GM23248 (cell line): ENCODE data around the gene TICRR. TPM values are rescaled to one million over a fixed set of nuclear protein-coding genes. Genes with fewer than 3 reads are reported as not detected.

Experiments
- DNase-seq: peaks from one replicate; pipeline ENCODE4 v3.0.0-alpha.2; 2015
- H2AFZ ChIP-seq: fragments of 200-600 bp; sonication (generic); 2 replicates; pipeline ENCODE4 v1.6.1; 2016; ENCODE audit warnings: antibody characterized with exemption
- H3F3A ChIP-seq: fragments of 200-600 bp; sonication (generic); 2 replicates; pipeline ENCODE4 v1.6.1; 2016; ENCODE audit warnings: mild to moderate bottlenecking, antibody characterized with exemption, mixed run types; ENCODE audit not compliant: insufficient read depth
- H3K27ac ChIP-seq: fragments of 200-600 bp; sonication (generic); 2 replicates; pipeline ENCODE4 v1.5.1; 2016; ENCODE audit warnings: mild to moderate bottlenecking
- H3K27me3 ChIP-seq: fragments of 200-600 bp; sonication (generic); replicated peaks from 2 replicates; pipeline ENCODE4 v1.6.1; 2016; ENCODE audit warnings: mild to moderate bottlenecking; ENCODE audit not compliant: insufficient read depth
- H3K36me3 ChIP-seq: fragments of 200-600 bp; sonication (generic); 2 replicates; pipeline ENCODE4 v1.6.1; 2016; ENCODE audit warnings: low read depth, mild to moderate bottlenecking
- H3K4me1 ChIP-seq: fragments of 200-600 bp; sonication (generic); 2 replicates; pipeline ENCODE4 v1.6.1; 2016; ENCODE audit warnings: mild to moderate bottlenecking; ENCODE audit not compliant: insufficient read depth
- H3K4me2 ChIP-seq: fragments of 200-600 bp; sonication (generic); one replicate; pipeline ENCODE4 v1.6.1; 2016; ENCODE audit warnings: mild to moderate bottlenecking; ENCODE audit not compliant: unreplicated experiment
- H3K4me3 ChIP-seq: fragments of 200-600 bp; sonication (generic); 2 replicates; pipeline ENCODE4 v1.5.1; 2016; ENCODE audit warnings: mild to moderate bottlenecking
- H3K79me2 ChIP-seq: fragments of 200-600 bp; sonication (generic); 2 replicates; pipeline ENCODE4 v1.6.1; 2016; ENCODE audit warnings: mild to moderate bottlenecking; ENCODE audit not compliant: insufficient read depth
- H3K9ac ChIP-seq: fragments of 200-600 bp; sonication (generic); 2 replicates; pipeline ENCODE4 v1.6.1; 2016; ENCODE audit warnings: mild to moderate bottlenecking
- H3K9me2 ChIP-seq: fragments of 200-600 bp; sonication (generic); 2 replicates; pipeline ENCODE4 v1.6.1; 2016; ENCODE audit warnings: mixed run types, mild to moderate bottlenecking, moderate library complexity; ENCODE audit not compliant: insufficient read depth
- H3K9me3 ChIP-seq: fragments of 200-600 bp; sonication (generic); one replicate; pipeline ENCODE4 v1.6.1; 2017; ENCODE audit warnings: low read depth
- H4K20me1 ChIP-seq: fragments of 200-600 bp; sonication (generic); 2 replicates; pipeline ENCODE4 v1.6.0; 2016; ENCODE audit not compliant: insufficient read depth
- EZH2 ChIP-seq: fragments of 200-600 bp; sonication (generic); IDR thresholded peaks from 2 replicates; pipeline ENCODE4 v1.6.1; 2018; ENCODE audit warnings: antibody characterized with exemption, mild to moderate bottlenecking; ENCODE audit not compliant: insufficient read depth, poor library complexity, severe bottlenecking
- EZH2phosphoT487 ChIP-seq: fragments of 200-600 bp; sonication (generic); IDR thresholded peaks from 2 replicates; pipeline ENCODE4 v1.6.1; 2018; ENCODE audit warnings: antibody characterized with exemption, moderate library complexity, mild to moderate bottlenecking, low read depth; ENCODE audit not compliant: insufficient read depth
- WGBS, 2 experiments: methylation state at CpG; one replicate each; pipeline ENCODE4 v1.1.6; 2015 to 2017; ENCODE audit warnings: low lambda C conversion rate in 2 of 2, low coverage in 1 of 2; ENCODE audit errors: missing lambda C conversion rate in 2 of 2; 5-methylcytosine and 5-hydroxymethylcytosine counted together
- in situ Hi-C: fragments of 300-500 bp; cut with MboI; formaldehyde crosslinking; loops from 2 replicates; pipeline ENCODE4 v1.15.0; 2020
- polyA plus RNA-seq: library from polyadenylated mRNA; unstranded; fragments of >200 nt; fragmentation: Nextera tagmentation; extraction: Ambion mirVana; gene quantifications from 2 replicates; pipeline ENCODE4 v1.2.1, GENCODE V29; 2016
- total RNA-seq: library from RNA; depleted of rRNA; stranded (reverse); fragments of >200 nt; shearing (Covaris generic); gene quantifications from 2 replicates; pipeline ENCODE4 v1.2.3, GENCODE V29; 2014

The TICRR gene
- total and polyA plus RNA-seq, 2 experiments from 2014 or later = 1.2 to 2.3 TPM

- no peaks in the 10 kb centered on the region for H3K9me3 ChIP-seq
- H3K4me1 ChIP-seq = peaks cover 41% of the 10 kb centered on the region
- H3K27ac ChIP-seq = no peak overlapping the region
- no peaks in the 10 kb centered on the region for H3K79me2 ChIP-seq
- in situ Hi-C loops = no loop called here
- DNase-seq = no peak
- H3K36me3 ChIP-seq = no peaks in the 10 kb centered on the region
- WGBS, 2 experiments = 90 to 95% methylated on average over 2 of the region's 2 CpGs
- no peaks in the 10 kb centered on the region for H4K20me1 ChIP-seq
- H3K4me3 ChIP-seq = no peak overlapping the region
- no peaks in the 10 kb centered on the region for H3K27me3 ChIP-seq
- no peak overlapping the region for H3K4me2 ChIP-seq
- H3K9me2 ChIP-seq = no peaks in the 10 kb centered on the region
- no peak overlapping the region for H3K9ac ChIP-seq
- no peak for TF ChIP-seq EZH2
- H3F3A ChIP-seq = peaks cover 35% of the 10 kb centered on the region
- H2AFZ ChIP-seq = no peak overlapping the region
Measured at GRCh38 chr15:89660556-89660955, 85.3 kb downstream of the TICRR start.

GRCh38 chr15:89662893-89663626, 87.8 kb downstream of the TICRR start:
- Histone ChIP-seq H3K9ac (peak overlapping the region; percentile 83), H3K36me3 (no peaks in the 10 kb centered on the region), H3K4me2 (peak overlapping the region; percentile 83), H3K27ac (peak overlapping the region; percentile 88), H3K4me1 (peaks cover 27% of the 10 kb centered on the region), H2AFZ (peak overlapping the region; percentile 80), H3K4me3 (peak overlapping the region; percentile 61), H3K79me2 (no peaks in the 10 kb centered on the region), H3K27me3 (no peaks in the 10 kb centered on the region), H3K9me3 (no peaks in the 10 kb centered on the region), H3K9me2 (no peaks in the 10 kb centered on the region), H4K20me1 (no peaks in the 10 kb centered on the region), H3F3A (peaks cover 20% of the 10 kb centered on the region)
- TF ChIP-seq EZH2 (no peak), EZH2phosphoT487 (no peak)
- WGBS, 2 experiments = 4% methylated on average over 11 of the region's 11 CpGs
- peak; percentile 98 for DNase-seq
- in situ Hi-C loops = no loop called here

GRCh38 chr15:89664441-89665350, 89.4 kb downstream of the TICRR start:
- peaks cover 27% of the 10 kb centered on the region for H3K4me1 ChIP-seq
- no peaks in the 10 kb centered on the region for H3K27me3 ChIP-seq
- peaks cover 20% of the 10 kb centered on the region for H3F3A ChIP-seq
- 70% methylated on average over 13 of the region's 13 CpGs for WGBS, 2 experiments
- H3K9ac ChIP-seq = peak overlapping the region; percentile 77
- in situ Hi-C loops = no loop called here
- peak overlapping the region; percentile 87 for H2AFZ ChIP-seq
- no peaks in the 10 kb centered on the region for H3K36me3 ChIP-seq
- H3K4me2 ChIP-seq = peak overlapping the region; percentile 68
- no peaks in the 10 kb centered on the region for H4K20me1 ChIP-seq
- TF ChIP-seq EZH2phosphoT487 (no peak), EZH2 (no peak)
- peak overlapping the region; percentile 53 for H3K4me3 ChIP-seq
- H3K79me2 ChIP-seq = no peaks in the 10 kb centered on the region
- H3K9me3 ChIP-seq = no peaks in the 10 kb centered on the region
- H3K9me2 ChIP-seq = no peaks in the 10 kb centered on the region
- DNase-seq = peak; percentile 40
- peak overlapping the region; percentile 47 for H3K27ac ChIP-seq

- no peaks in the 10 kb centered on the region for H4K20me1 ChIP-seq
- peaks cover 27% of the 10 kb centered on the region for H3K4me1 ChIP-seq
- peak; percentile 82 for DNase-seq
- H3K36me3 ChIP-seq = no peaks in the 10 kb centered on the region
- no peak for TF ChIP-seq EZH2phosphoT487
- no peak for TF ChIP-seq EZH2
- peak overlapping the region; percentile 47 for H3K27ac ChIP-seq
- peaks cover 20% of the 10 kb centered on the region for H3F3A ChIP-seq
- no peaks in the 10 kb centered on the region for H3K9me2 ChIP-seq
- H3K4me3 ChIP-seq = peak overlapping the region; percentile 53
- H3K4me2 ChIP-seq = peak overlapping the region; percentile 68
- in situ Hi-C loops = no loop called here
- peak overlapping the region; percentile 77 for H3K9ac ChIP-seq
- H3K79me2 ChIP-seq = no peaks in the 10 kb centered on the region
- H2AFZ ChIP-seq = peak overlapping the region; percentile 87
- no peaks in the 10 kb centered on the region for H3K27me3 ChIP-seq
- H3K9me3 ChIP-seq = no peaks in the 10 kb centered on the region
- WGBS, 2 experiments = 3 to 4% methylated on average over 53 to 54 of the region's 72 CpGs
Measured at GRCh38 chr15:89665449-89666181, 90.3 kb downstream of the TICRR start.
